ENCODE measurements around the gene PIK3R5.
"Not testable (repeated sequence)": the region's sequence is repeated elsewhere in the genome, so short reads cannot be mapped to it uniquely, and the experiment has no call there.

Gene PIK3R5

GRCh38 chr17:8862213-8863056, 103.1 kb downstream of the PIK3R5 start:
- TF ChIP-seq CTCF (IDR thresholded peaks at IDR 0.05; ENCODE audit: low read depth, low read length) = no peak
- H3K4me3 ChIP-seq (ENCODE audit: low read depth, low read length) = no peak overlapping the region

GRCh38 chr17:8861495-8862181, 103.9 kb downstream of the PIK3R5 start:
- no peak overlapping the region for H3K4me3 ChIP-seq (ENCODE audit: low read depth, low read length)
- no peak for TF ChIP-seq CTCF (IDR thresholded peaks at IDR 0.05; ENCODE audit: low read depth, low read length)

- TF ChIP-seq CTCF (IDR thresholded peaks at IDR 0.05; ENCODE audit: low read depth, low read length) = no peak
- H3K4me3 ChIP-seq (ENCODE audit: low read depth, low read length) = no peak overlapping the region
These were observed 105.6 kb downstream of the PIK3R5 start for GRCh38 chr17:8859804-8860430.

GRCh38 chr17:8859027-8859803, 106.3 kb downstream of the PIK3R5 start:
- TF ChIP-seq CTCF (IDR thresholded peaks at IDR 0.05; ENCODE audit: low read depth, low read length) = no peak
- no peak overlapping the region for H3K4me3 ChIP-seq (ENCODE audit: low read depth, low read length)

GRCh38 chr17:8857919-8858318, 107.6 kb downstream of the PIK3R5 start:
- no peak overlapping the region for H3K4me3 ChIP-seq (ENCODE audit: low read depth, low read length)
- TF ChIP-seq CTCF (IDR thresholded peaks at IDR 0.05; ENCODE audit: low read depth, low read length) = no peak

GRCh38 chr17:8856869-8857575, 108.5 kb downstream of the PIK3R5 start:
- TF ChIP-seq CTCF (IDR thresholded peaks at IDR 0.05; ENCODE audit: low read depth, low read length) = no peak
- H3K4me3 ChIP-seq (ENCODE audit: low read depth, low read length) = no peak overlapping the region

GRCh38 chr17:8856205-8856603, 109.3 kb downstream of the PIK3R5 start:
- H3K4me3 ChIP-seq (ENCODE audit: low read depth, low read length) = not testable (repeated sequence)

All from WI38 (cell line).